Esophagus muscularis mucosa (tissue), 4 donors: ENCODE data around the gene PCDHGA6. TPM values are rescaled to one million over a fixed set of nuclear protein-coding genes. Genes with fewer than 3 reads are reported as not detected.

ENCODE experiments used
- DNase-seq: peaks from one replicate; pipeline ENCODE4 v3.0.0-alpha.2; 2017; ENCODE audit errors: extremely low spot score
- H3K27ac ChIP-seq, 4 donors: fragments of 200-600 bp; sonication (generic); replicated peaks in 1 of 4; 1 replicate in 3 of 4; 2 replicates in 1 of 4; pipeline ENCODE4 v1.5.1; 2016 to 2019; ENCODE audit warnings: mild to moderate bottlenecking in 1 of 4
- H3K27me3 ChIP-seq, 4 donors: fragments of 200-600 bp; sonication (generic); one replicate each; pipeline versions ENCODE4 v1.5.1 to v1.6.0; 2016 to 2019
- H3K36me3 ChIP-seq, 4 donors: fragments of 200-600 bp; sonication (generic); one replicate each; pipeline ENCODE4 v1.5.1; 2016 to 2019
- H3K4me1 ChIP-seq, 4 donors: fragments of 200-600 bp; sonication (generic); one replicate each; pipeline ENCODE4 v1.5.1; 2016 to 2019
- H3K4me3 ChIP-seq, 4 donors: fragments of 200-600 bp; sonication (generic); 1 replicate in 2 of 4; 2 replicates in 2 of 4; pipeline ENCODE4 v1.5.1; 2016 to 2019; ENCODE audit warnings: mild to moderate bottlenecking in 4 of 4, moderate library complexity in 1 of 4
- H3K9me3 ChIP-seq, 4 donors: fragments of 200-600 bp; sonication (generic); 1 replicate in 3 of 4; 2 replicates in 1 of 4; pipeline ENCODE4 v1.5.1; 2016 to 2019
- CTCF ChIP-seq, 3 experiments: fragments of 200-600 bp in 2 of 3; fragments of 450-650 bp in 1 of 3; sonication (generic) in 2 of 3; IDR thresholded peaks; one replicate each; pipeline ENCODE4 v1.5.1; 2017 to 2019; ENCODE audit warnings: antibody characterized with exemption in 3 of 3, mild to moderate bottlenecking in 2 of 3, moderate library complexity in 1 of 3
- EP300 ChIP-seq: sonication (generic); formaldehyde crosslinking; IDR thresholded peaks from one replicate; pipeline ENCODE4 v1.6.1; 2017; ENCODE audit warnings: antibody characterized with exemption
- POLR2A ChIP-seq: fragments of 450-650 bp; IDR thresholded peaks from one replicate; pipeline ENCODE4 v1.6.1; 2017; ENCODE audit warnings: antibody characterized with exemption, moderate library complexity, mild to moderate bottlenecking, low read depth
- POLR2AphosphoS5 ChIP-seq, 2 donors: sonication (generic); formaldehyde crosslinking; IDR thresholded peaks; one replicate each; pipeline ENCODE4 v1.6.1; 2017; ENCODE audit warnings: antibody characterized with exemption in 2 of 2
- WGBS: methylation state at CpG from one replicate; pipeline ENCODE4 v1.1.5; 2018; 5-methylcytosine and 5-hydroxymethylcytosine counted together
- intact Hi-C: fragments of 100-400 bp; cut with DNase I; formaldehyde crosslinking; loops from one replicate; pipeline ENCODE4 v1.15.1; 2023
- total RNA-seq, 4 donors: library from RNA; depleted of rRNA; stranded (reverse); fragments of >200 nt; gene quantifications; one replicate each; pipeline versions ENCODE4 v1.1.0 to v1.2.1, GENCODE V29; 2016

PCDHGA6 gene
- total RNA-seq, 4 donors from 2014 or later, result 4.1 to 7.1 (median 5.9) TPM

GRCh38 chr5:141354900-141355469 lies 18.7 kb upstream of the PCDHGA6 start, which contains the start of gene PCDHGA4:
TSS of gene PCDHGA4 (plus strand) at chr5:141355021. CDS start at chr5:141355108, 87 bp downstream.
- no peak within 1 kb of the TSS for H3K27ac ChIP-seq
- no peak for DNase-seq
- H3K36me3 ChIP-seq, result no peaks in the 10 kb centered on the region
- H3K9me3 ChIP-seq, result peaks cover 10 to 98% (median 95%) of the 10 kb centered on the region in 4 donors
- H3K4me3 ChIP-seq, result peak within 1 kb of the TSS; percentile 21 to 48 (median 43)
- intact Hi-C loops, result loop anchor here (10.0 kb wide), 1 partner anchor 210 kb away; no protein-coding TSS in a partner anchor
- H3K27me3 ChIP-seq, result peaks cover 0 to 23% (median 3%) of the 10 kb centered on the region in 4 donors
- TF ChIP-seq EP300, result no peak
- TF ChIP-seq CTCF (IDR thresholded peaks at IDR 0.05), result peak; percentile 30 to 33 (median 32)
- H3K4me1 ChIP-seq, result no peaks in the 10 kb centered on the region
- 16% methylated on average over 13 of the region's 29 CpGs for WGBS

DNA sequence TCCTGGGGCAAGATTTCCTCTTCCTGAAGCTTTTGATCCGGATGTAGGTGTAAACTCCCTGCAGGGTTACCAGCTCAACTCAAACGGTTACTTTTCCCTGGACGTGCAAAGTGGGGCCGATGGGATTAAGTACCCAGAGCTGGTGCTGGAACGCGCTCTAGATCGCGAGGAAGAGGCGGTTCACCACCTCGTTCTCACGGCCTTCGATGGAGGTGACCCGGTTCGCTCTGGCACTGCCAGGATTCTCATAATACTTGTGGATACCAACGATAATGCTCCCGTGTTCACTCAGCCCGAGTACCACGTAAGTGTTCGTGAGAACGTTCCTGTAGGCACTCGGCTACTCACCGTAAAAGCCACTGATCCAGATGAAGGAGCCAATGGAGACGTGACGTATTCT lies 18.1 kb upstream of the PCDHGA6 start:
- no peaks in the 10 kb centered on the region for H3K36me3 ChIP-seq
- intact Hi-C loops, result loop anchor here (10.0 kb wide), 1 partner anchor 209 kb away; no protein-coding TSS in a partner anchor
- H3K27me3 ChIP-seq, result peaks cover 0 to 22% (median 3%) of the 10 kb centered on the region in 4 donors
- H3K4me3 ChIP-seq, result peak overlapping the region; percentile 21 to 48 (median 43)
- no peak overlapping the region for H3K27ac ChIP-seq
- TF ChIP-seq CTCF (IDR thresholded peaks at IDR 0.05), result no peak
- TF ChIP-seq POLR2AphosphoS5 (IDR thresholded peaks at IDR 0.05), result no peak
- no peak for TF ChIP-seq EP300
- no peak for TF ChIP-seq POLR2A
- DNase-seq, result no peak
- no peaks in the 10 kb centered on the region for H3K4me1 ChIP-seq
- H3K9me3 ChIP-seq, result peaks cover 10 to 98% (median 95%) of the 10 kb centered on the region in 4 donors
- 48% methylated on average over 24 of the region's 24 CpGs for WGBS

GRCh38 chr5:141356133-141356532 lies 17.6 kb upstream of the PCDHGA6 start:
- 78% methylated on average over 5 of the region's 5 CpGs for WGBS
- H3K9me3 ChIP-seq, result peaks cover 10 to 98% (median 95%) of the 10 kb centered on the region in 4 donors

GRCh38 chr5:141356950-141357349 lies 16.7 kb upstream of the PCDHGA6 start:
- no peak overlapping the region for H3K27ac ChIP-seq
- H3K27me3 ChIP-seq, result peaks cover 0 to 14% (median 0%) of the 10 kb centered on the region in 4 donors
- H3K4me3 ChIP-seq, result no peak overlapping the region
- H3K36me3 ChIP-seq, result no peaks in the 10 kb centered on the region
- intact Hi-C loops, result loop anchor here (10.0 kb wide), 1 partner anchor 208 kb away; no protein-coding TSS in a partner anchor
- 61% methylated on average over 4 of the region's 19 CpGs for WGBS
- no peak for DNase-seq
- peaks cover 10 to 98% (median 95%) of the 10 kb centered on the region in 4 donors for H3K9me3 ChIP-seq
- H3K4me1 ChIP-seq, result no peaks in the 10 kb centered on the region
- no peak for TF ChIP-seq CTCF (IDR thresholded peaks at IDR 0.05)
- no peak for TF ChIP-seq EP300
- TF ChIP-seq POLR2AphosphoS5 (IDR thresholded peaks at IDR 0.05), result no peak
- no peak for TF ChIP-seq POLR2A

More at GRCh38 chr5:141356133-141356532, 17.6 kb upstream of the PCDHGA6 start:
- no peak overlapping the region for H3K4me3 ChIP-seq
- TF ChIP-seq EP300 (no peak), POLR2A (no peak), CTCF (IDR thresholded peaks at IDR 0.05) (no peak), POLR2AphosphoS5 (IDR thresholded peaks at IDR 0.05) (no peak)
- DNase-seq, result no peak
- intact Hi-C loops, result loop anchor here (10.0 kb wide), 1 partner anchor 209 kb away; no protein-coding TSS in a partner anchor
- peaks cover 0 to 17% (median 2%) of the 10 kb centered on the region in 4 donors for H3K27me3 ChIP-seq
- no peaks in the 10 kb centered on the region for H3K36me3 ChIP-seq
- H3K4me1 ChIP-seq, result no peaks in the 10 kb centered on the region
- H3K27ac ChIP-seq, result no peak overlapping the region
